A549 (cell line): ENCODE data around the gene ASTL. TPM values are rescaled to one million over a fixed set of nuclear protein-coding genes. Genes with fewer than 3 reads are reported as not detected.
A peak's percentile ranks its signal among the peaks of the same experiment; 100 is the strongest.

Experiments used
- ATAC-seq, 2 experiments: fragments of 200-7000 bp in 1 of 2; fragments of >200 bp in 1 of 2; cut with Nextera tagmentation in 1 of 2; cut with Tn5 transposase in 1 of 2; 3 replicates each; pipeline versions ENCODE4 v1.8.0 to v1.9.1; 2018 to 2020; ENCODE audit warnings: mild to moderate bottlenecking in 1 of 2, moderate library complexity in 1 of 2
- CTCF ChIA-PET: fragments of 300-600 bp; sonication (Branson Sonifier 250); formaldehyde crosslinking; extraction: SDS; loops from one replicate; lab custom pipeline; 2021; ENCODE audit warnings: antibody characterized with exemption, inconsistent platforms; lab: Yijun Ruan, JAX
- POLR2A ChIA-PET: fragments of 350-600 bp; formaldehyde crosslinking; extraction: SDS; loops from one replicate; lab custom pipeline; 2021; ENCODE audit warnings: antibody characterized with exemption, inconsistent platforms; lab: Yijun Ruan, JAX
- DNase-seq, 2 experiments: peaks; one replicate each; pipeline versions ENCODE4 v3.0.0 to v3.0.0-alpha.2; 2011 to 2016; ENCODE audit warnings: low read depth in 1 of 2, low spot score in 1 of 2
- FAIRE-seq: peaks from 2 replicates; lab custom pipeline; 2011; peaks lifted over from hg19 to GRCh38; lab: Jason Lieb, UNC
- H3K27ac ChIP-seq, 2 experiments: fragments of >200 bp; sonication (Bioruptor Twin); formaldehyde crosslinking; 3 replicates each; pipeline ENCODE4 v1.5.1; 2016 to 2017
- H3K4me1 ChIP-seq: fragments of >200 bp; sonication (Bioruptor Twin); formaldehyde crosslinking; 3 replicates; pipeline ENCODE4 v1.6.1; 2016
- H3K4me2 ChIP-seq: fragments of >200 bp; sonication (Bioruptor Twin); formaldehyde crosslinking; 3 replicates; pipeline ENCODE4 v1.6.1; 2016
- H3K4me3 ChIP-seq: fragments of >200 bp; sonication (Bioruptor Twin); formaldehyde crosslinking; 3 replicates; pipeline ENCODE4 v1.5.1; 2016
- H3K9me3 ChIP-seq: fragments of >200 bp; sonication (Bioruptor Twin); formaldehyde crosslinking; 3 replicates; pipeline ENCODE4 v1.6.1; 2016
- CBX8 ChIP-seq: fragments of 200-600 bp; sonication (generic); IDR thresholded peaks from 2 replicates; pipeline ENCODE4 v1.6.1; 2016
- CTCF ChIP-seq: fragments of >200 bp; sonication (Bioruptor Twin); formaldehyde crosslinking; IDR thresholded peaks from 3 replicates; pipeline ENCODE4 v1.5.1; 2016
- E2F6 ChIP-seq: IDR thresholded peaks from 2 replicates; pipeline ENCODE4 v1.6.1; 2012; ENCODE audit warnings: low read depth, borderline replicate concordance
- EHMT2 ChIP-seq: fragments of 200-600 bp; sonication (generic); IDR thresholded peaks from 2 replicates; pipeline ENCODE4 v1.6.1; 2016; ENCODE audit warnings: antibody characterized with exemption, low read depth, mild to moderate bottlenecking, moderate library complexity
- FOSB ChIP-seq: fragments of 250-450 bp; sonication (Bioruptor Pico); IDR thresholded peaks from 2 replicates; pipeline ENCODE4 v1.5.0; 2020; ENCODE audit warnings: mild to moderate bottlenecking, moderate library complexity
- HES2 ChIP-seq: fragments of >200 bp; sonication (Bioruptor Twin); formaldehyde crosslinking; IDR thresholded peaks from 2 replicates; pipeline ENCODE4 v1.6.1; 2016
- HOXA7 ChIP-seq: fragments of 250-450 bp; sonication (Bioruptor Pico); IDR thresholded peaks from 2 replicates; pipeline ENCODE4 v1.5.0; 2020; ENCODE audit warnings: mild to moderate bottlenecking, moderate library complexity
- JUN ChIP-seq, 2 experiments: fragments of >200 bp; sonication (Bioruptor Twin); formaldehyde crosslinking; IDR thresholded peaks; 2 replicates in 1 of 2; 3 replicates in 1 of 2; pipeline ENCODE4 v1.6.1; 2016 to 2017
- KDM1A ChIP-seq: fragments of 200-600 bp; sonication (generic); IDR thresholded peaks from 2 replicates; pipeline ENCODE4 v1.6.1; 2016; ENCODE audit warnings: low read depth, mild to moderate bottlenecking
- MAFK ChIP-seq: fragments of 450-650 bp; IDR thresholded peaks from 2 replicates; pipeline ENCODE4 v1.6.1; 2014; ENCODE audit not compliant: partially characterized antibody
- NFE2L2 ChIP-seq: fragments of 150-350 bp; conservative IDR thresholded peaks from 2 replicates; pipeline ENCODE4 v1.6.1; 2014; ENCODE audit warnings: low read length
- PBX3 ChIP-seq: IDR thresholded peaks from 2 replicates; pipeline ENCODE4 v1.6.1; 2012
- POLR2A ChIP-seq: IDR thresholded peaks from 2 replicates; pipeline ENCODE4 v1.6.1; 2012; ENCODE audit warnings: mild to moderate bottlenecking, low read length
- POLR2AphosphoS2 ChIP-seq: conservative IDR thresholded peaks from 2 replicates; pipeline ENCODE4 v1.6.1; 2012; ENCODE audit warnings: low read length, improper control_type of control experiment, inconsistent platforms
- RAD21 ChIP-seq, 2 experiments: fragments of >200 bp in 1 of 2; sonication (Bioruptor Twin) in 1 of 2; formaldehyde crosslinking in 1 of 2; IDR thresholded peaks in 1 of 2; conservative IDR thresholded peaks in 1 of 2; 2 replicates in 1 of 2; 3 replicates in 1 of 2; pipeline ENCODE4 v1.6.1; 2012 to 2018; ENCODE audit warnings: inconsistent platforms in 1 of 2
- TFCP2L1 ChIP-seq: fragments of 250-450 bp; sonication (Bioruptor Pico); IDR thresholded peaks from 2 replicates; pipeline ENCODE4 v1.5.0; 2021; ENCODE audit warnings: mild to moderate bottlenecking
- WGBS: methylation state at CpG from one replicate; pipeline ENCODE4 v1.1.6; 2017; ENCODE audit errors: missing lambda C conversion rate; 5-methylcytosine and 5-hydroxymethylcytosine counted together
- polyA plus RNA-seq, 4 experiments: library from polyadenylated mRNA; depleted of rRNA in 3 of 4; stranded (reverse); fragments of >200 nt; fragmentation: RNase III in 1 of 4; extraction: RNeasy Plus Mini Kit Qiagen cat#74134 plus additional on column Dnase treatment in 1 of 4; gene quantifications; 2 replicates in 3 of 4; 3 replicates in 1 of 4; pipeline ENCODE4 v1.2.3, GENCODE V29; 2011 to 2017

Gene ASTL
- polyA plus RNA-seq, 2 of the 4 experiments (the other 2 are of a cell fraction): not detected

GRCh38 chr2:96156011-96156820, 17.9 kb upstream of the ASTL start:
- DNase-seq (no peak), ATAC-seq (no peak), FAIRE-seq (no peak)
- WGBS: 67% methylated on average over 9 of the region's 10 CpGs
- H3K9me3 ChIP-seq: no peaks in the 10 kb centered on the region
- H3K4me3 ChIP-seq: no peak overlapping the region
- no peaks in the 10 kb centered on the region for H3K4me1 ChIP-seq
- POLR2A ChIA-PET: no interaction called here
- H3K4me2 ChIP-seq: no peak overlapping the region
- TF ChIP-seq POLR2A (no peak), RAD21 (conservative IDR thresholded peaks at IDR 0.05 in 1 of 2, IDR thresholded peaks at IDR 0.05 in 1 of 2) (no peak)
- TF ChIP-seq, all 56 proteins: peak for 0
- CTCF ChIA-PET: interaction anchor here (5.3 kb wide), 1 partner anchor 18 kb away, joined by 27 read pairs; no protein-coding TSS in a partner anchor
- H3K27ac ChIP-seq: no peak overlapping the region

GRCh38 chr2:96154506-96155380, 16.4 kb upstream of the ASTL start:
- CTCF ChIA-PET: interaction anchor here (2.8 kb wide), 1 partner anchor 20 kb away, joined by 14 read pairs; no protein-coding TSS in a partner anchor
- H3K4me2 ChIP-seq: no peak overlapping the region
- WGBS: 72% methylated on average over 10 of the region's 16 CpGs
- no peaks in the 10 kb centered on the region for H3K9me3 ChIP-seq
- no peaks in the 10 kb centered on the region for H3K4me1 ChIP-seq
- no peak for FAIRE-seq
- DNase-seq: no peak
- POLR2A ChIA-PET: no interaction called here
- no peak overlapping the region for H3K4me3 ChIP-seq
- ATAC-seq: peak in 1 of 2 experiments; percentile 18; a peak in 3 of 6 replicates
- no peak for TF ChIP-seq PBX3
- no peak for TF ChIP-seq HES2
- TF ChIP-seq E2F6: no peak
- no peak for TF ChIP-seq EHMT2
- no peak for TF ChIP-seq JUN (IDR thresholded peaks at IDR 0.05)
- no peak for TF ChIP-seq KDM1A
- TF ChIP-seq CBX8: no peak
- TF ChIP-seq HOXA7 (CRISPR knock-in tag): no peak
- no peak for TF ChIP-seq POLR2AphosphoS2
- no peak for TF ChIP-seq FOSB (CRISPR knock-in tag)
- no peak overlapping the region for H3K27ac ChIP-seq

- ATAC-seq (peak; percentile 68), FAIRE-seq (no peak)
- H3K4me1 ChIP-seq: no peaks in the 10 kb centered on the region
- TF ChIP-seq CTCF: no peak
- TF ChIP-seq NFE2L2: no peak
- TF ChIP-seq EHMT2: no peak
- TF ChIP-seq POLR2AphosphoS2: no peak
- TF ChIP-seq TFCP2L1 (CRISPR knock-in tag): no peak
- no peak for TF ChIP-seq MAFK
- TF ChIP-seq, all 56 proteins: peak for 0
- Histone ChIP-seq H3K9me3 (no peaks in the 10 kb centered on the region), H3K4me3 (no peak overlapping the region), H3K4me2 (no peak overlapping the region), H3K27ac (no peak overlapping the region)
- CTCF ChIA-PET: interaction anchor here (1.4 to 2.8 kb wide), 4 partner anchors 11 to 21 kb away, joined by 3 to 14 read pairs (median 6); no protein-coding TSS in a partner anchor
- WGBS: 30% methylated on average over 6 of the region's 7 CpGs
- POLR2A ChIA-PET: no interaction called here
- DNase-seq: no peak
Observed at GRCh38 chr2:96153991-96154431, 15.7 kb upstream of the ASTL start.
